OCI-LY3 (cell line): ENCODE results near the gene SDK1.
"Not testable (repeated sequence)": the region's sequence is repeated elsewhere in the genome, so short reads cannot be mapped to it uniquely, and the experiment has no call there.

Experiments
- H2AFZ ChIP-seq: fragments of 200-600, 300-600 bp; shearing (Covaris generic); 2 replicates; pipeline ENCODE4 v1.6.0; 2014; ENCODE audit warnings: antibody characterized with exemption, low read depth, low read length
- H3K27ac ChIP-seq: fragments of 200-600, 300-600 bp; sonication (generic); 2 replicates; pipeline ENCODE4 v1.5.1; 2014; ENCODE audit warnings: mild to moderate bottlenecking, low read length, moderate library complexity, mixed read lengths
- H3K27me3 ChIP-seq: fragments of 200-600, 300-600 bp; sonication (generic); 2 replicates; pipeline ENCODE4 v1.6.1; 2014; ENCODE audit warnings: low read depth, low read length, mixed read lengths
- H3K36me3 ChIP-seq: fragments of 200-600, 300-600 bp; sonication (generic); replicated peaks from 2 replicates; pipeline ENCODE3; 2014; ENCODE audit warnings: low read depth, low read length, mixed read lengths
- H3K4me1 ChIP-seq: fragments of 300-600, 200-600 bp; sonication (generic); 2 replicates; pipeline ENCODE4 v1.6.1; 2014; ENCODE audit warnings: low read length, mixed read lengths
- H3K4me2 ChIP-seq: fragments of 200-600, 300-600 bp; sonication (generic); 2 replicates; pipeline ENCODE4 v1.6.1; 2014; ENCODE audit warnings: low read length, mixed read lengths
- H3K4me3 ChIP-seq: fragments of 300-600, 200-600 bp; sonication (generic); 2 replicates; pipeline ENCODE4 v1.5.1; 2014; ENCODE audit warnings: antibody characterized with exemption, mild to moderate bottlenecking, low read length, moderate library complexity
- H3K79me2 ChIP-seq: fragments of 300-600, 200-600 bp; shearing (Covaris generic); 2 replicates; pipeline ENCODE4 v1.6.1; 2014; ENCODE audit warnings: mild to moderate bottlenecking, low read length, mixed read lengths
- H3K9ac ChIP-seq: fragments of 300-600, 200-600 bp; shearing (Covaris generic); 2 replicates; pipeline ENCODE4 v1.6.0; 2014; ENCODE audit warnings: mild to moderate bottlenecking, low read length, moderate library complexity
- H3K9me3 ChIP-seq: fragments of 200-600, 300-600 bp; shearing (Covaris generic); 2 replicates; pipeline ENCODE4 v1.6.1; 2014; ENCODE audit warnings: low read length, mixed read lengths; ENCODE audit not compliant: insufficient read depth
- H4K20me1 ChIP-seq: fragments of 200-600, 300-600 bp; sonication (generic); 2 replicates; pipeline ENCODE4 v1.6.1; 2016; ENCODE audit warnings: low read length, mixed read lengths; ENCODE audit not compliant: insufficient read depth
- CTCF ChIP-seq: fragments of 200-600, 300-600 bp; sonication (generic); IDR thresholded peaks from 2 replicates; pipeline ENCODE4 v1.5.1; 2014; ENCODE audit warnings: antibody characterized with exemption, low read length, low read depth
- EZH2phosphoT487 ChIP-seq: fragments of 200-600 bp; shearing (Covaris generic); IDR thresholded peaks from 2 replicates; pipeline ENCODE4 v1.6.1; 2018; ENCODE audit warnings: antibody characterized with exemption, mixed run types, low read depth

Gene SDK1

GRCh38 chr7:4302203-4302905, 1001.3 kb downstream of the SDK1 start:
- H3K9me3 ChIP-seq = no peaks in the 10 kb centered on the region
- no peak overlapping the region for H3K27ac ChIP-seq
- no peaks in the 10 kb centered on the region for H4K20me1 ChIP-seq
- no peaks in the 10 kb centered on the region for H3K36me3 ChIP-seq
- no peak overlapping the region for H3K9ac ChIP-seq
- no peak for TF ChIP-seq EZH2phosphoT487
- no peak for TF ChIP-seq CTCF
- H2AFZ ChIP-seq = no peak overlapping the region
- H3K79me2 ChIP-seq = no peaks in the 10 kb centered on the region
- H3K4me1 ChIP-seq = no peaks in the 10 kb centered on the region
- H3K27me3 ChIP-seq = no peaks in the 10 kb centered on the region
- no peak overlapping the region for H3K4me2 ChIP-seq
- H3K4me3 ChIP-seq = no peak overlapping the region

GRCh38 chr7:4307316-4308204, 1006.5 kb downstream of the SDK1 start:
- Histone ChIP-seq H3K27ac (no peak overlapping the region), H3K4me1 (no peaks in the 10 kb centered on the region), H3K4me2 (no peak overlapping the region), H3K27me3 (no peaks in the 10 kb centered on the region), H3K36me3 (no peaks in the 10 kb centered on the region), H3K9ac (no peak overlapping the region), H3K79me2 (no peaks in the 10 kb centered on the region), H4K20me1 (no peaks in the 10 kb centered on the region), H2AFZ (no peak overlapping the region), H3K4me3 (no peak overlapping the region), H3K9me3 (no peaks in the 10 kb centered on the region)
- TF ChIP-seq CTCF (no peak), EZH2phosphoT487 (no peak)

- no peaks in the 10 kb centered on the region for H3K27me3 ChIP-seq
- H3K9me3 ChIP-seq = no peaks in the 10 kb centered on the region
- TF ChIP-seq EZH2phosphoT487 = no peak
- TF ChIP-seq CTCF = no peak
- H3K9ac ChIP-seq = no peak overlapping the region
- no peaks in the 10 kb centered on the region for H3K36me3 ChIP-seq
- H3K27ac ChIP-seq = no peak overlapping the region
- no peak overlapping the region for H3K4me2 ChIP-seq
- no peaks in the 10 kb centered on the region for H3K4me1 ChIP-seq
- H3K4me3 ChIP-seq = no peak overlapping the region
- H4K20me1 ChIP-seq = no peaks in the 10 kb centered on the region
- H2AFZ ChIP-seq = no peak overlapping the region
- no peaks in the 10 kb centered on the region for H3K79me2 ChIP-seq
These were observed 1007.1 kb downstream of the SDK1 start for GRCh38 chr7:4308205-4308590.

GRCh38 chr7:4313911-4314310, 1012.9 kb downstream of the SDK1 start:
- not testable (repeated sequence) for H3K27me3 ChIP-seq, H4K20me1 ChIP-seq, H3K27ac ChIP-seq, H2AFZ ChIP-seq, H3K4me3 ChIP-seq, H3K4me2 ChIP-seq, H3K9ac ChIP-seq, H3K36me3 ChIP-seq, H3K79me2 ChIP-seq, H3K9me3 ChIP-seq, H3K4me1 ChIP-seq

GRCh38 chr7:4314316-4314715, 1013.3 kb downstream of the SDK1 start:
- H3K79me2 ChIP-seq, H3K9me3 ChIP-seq, H3K4me2 ChIP-seq, H4K20me1 ChIP-seq, H2AFZ ChIP-seq, H3K27ac ChIP-seq, H3K4me1 ChIP-seq, H3K9ac ChIP-seq, H3K27me3 ChIP-seq, H3K36me3 ChIP-seq, H3K4me3 ChIP-seq: not testable (repeated sequence)
